Kidney glomerular epithelial cell (primary cell): ENCODE data around the gene SPIB.
"Not testable (repeated sequence)": the region's sequence is repeated elsewhere in the genome, so short reads cannot be mapped to it uniquely, and the experiment has no call there.

ENCODE experiments used
- DNase-seq: peaks from one replicate; lab custom pipeline; 2025; lab: John Stamatoyannopoulos, UW

The SPIB gene

GRCh38 chr19:50418176-50419021, at the start of gene SPIB:
Gene SPIB (plus strand): TSS chr19:50418938. CDS start chr19:50418963, 25 bp downstream.
- DNase-seq: no peak

DNA sequence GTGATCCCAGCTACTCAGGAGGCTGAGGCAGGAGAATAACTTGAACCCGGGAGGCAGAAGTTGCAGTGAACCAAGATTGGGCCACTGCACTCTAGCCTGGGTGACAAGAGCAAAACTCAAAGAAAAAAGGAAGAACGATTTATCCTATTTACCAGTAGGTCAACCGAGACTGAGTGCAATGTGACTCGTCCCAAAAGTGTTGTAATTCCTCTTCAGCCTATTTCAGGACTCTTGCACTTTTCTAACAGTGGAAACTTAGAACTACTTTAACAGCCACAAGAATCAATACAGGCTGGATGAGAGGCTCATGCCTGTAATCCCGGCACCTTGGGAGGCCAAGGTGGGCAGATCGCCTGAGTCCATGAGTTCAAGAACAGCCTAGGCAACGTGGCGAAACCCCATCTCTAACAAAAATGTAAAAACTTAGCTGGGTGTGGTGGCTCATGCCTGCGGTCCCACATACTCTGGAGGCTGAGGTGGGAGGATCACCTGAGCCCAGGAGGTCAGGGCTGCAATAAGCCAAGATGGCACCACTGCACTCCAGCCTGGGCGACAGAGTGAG, 46.7 kb upstream of the SPIB start:
- no peak for DNase-seq

DNA sequence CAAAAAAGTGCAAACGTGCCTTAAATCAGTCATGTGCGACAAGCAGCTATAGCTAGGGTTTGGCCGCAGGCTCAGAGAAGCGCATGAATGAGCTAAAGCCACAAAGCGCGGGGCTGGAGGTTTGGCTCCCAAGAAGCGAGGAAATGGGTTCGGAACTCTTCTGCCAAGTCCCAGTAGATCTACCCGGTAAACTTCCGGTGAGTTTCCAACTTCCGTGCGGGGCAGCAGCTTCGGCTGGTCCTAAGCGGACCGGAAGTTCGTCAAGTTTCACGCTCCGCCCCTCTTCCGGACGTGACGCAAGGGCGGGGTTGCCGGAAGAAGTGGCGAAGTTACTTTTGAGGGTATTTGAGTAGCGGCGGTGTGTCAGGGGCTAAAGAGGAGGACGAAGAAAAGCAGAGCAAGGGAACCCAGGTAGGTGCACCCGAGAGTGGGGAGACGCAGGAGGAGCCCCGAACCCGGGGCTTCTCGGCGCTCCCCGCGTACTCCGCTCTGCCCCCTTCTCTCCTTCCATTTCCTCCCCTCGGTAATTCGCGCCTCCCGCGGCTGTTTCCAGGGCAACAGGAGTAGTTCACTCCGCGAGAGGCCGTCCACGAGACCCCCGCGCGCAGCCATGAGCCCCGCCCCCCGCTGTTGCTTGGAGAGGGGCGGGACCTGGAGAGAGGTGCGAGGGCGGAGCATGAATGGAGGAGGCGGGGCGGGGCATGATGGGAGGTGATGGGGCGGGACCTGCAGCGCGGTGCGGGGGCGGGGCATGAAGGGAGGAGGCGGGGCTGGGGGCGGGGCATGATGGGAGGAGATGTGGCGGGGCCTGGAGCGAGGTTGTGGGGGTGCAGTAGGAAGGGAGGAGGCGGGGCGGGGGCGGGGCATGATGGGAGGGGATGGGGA, 42.3 kb upstream of the SPIB start, which contains the start of gene NR1H2:
NR1H2 (plus strand) TSS at position 292 of the 885 bp plus-strand sequence. CDS start 1,149 bp downstream, outside the sequence.
- DNase-seq: peak; percentile 86

DNA sequence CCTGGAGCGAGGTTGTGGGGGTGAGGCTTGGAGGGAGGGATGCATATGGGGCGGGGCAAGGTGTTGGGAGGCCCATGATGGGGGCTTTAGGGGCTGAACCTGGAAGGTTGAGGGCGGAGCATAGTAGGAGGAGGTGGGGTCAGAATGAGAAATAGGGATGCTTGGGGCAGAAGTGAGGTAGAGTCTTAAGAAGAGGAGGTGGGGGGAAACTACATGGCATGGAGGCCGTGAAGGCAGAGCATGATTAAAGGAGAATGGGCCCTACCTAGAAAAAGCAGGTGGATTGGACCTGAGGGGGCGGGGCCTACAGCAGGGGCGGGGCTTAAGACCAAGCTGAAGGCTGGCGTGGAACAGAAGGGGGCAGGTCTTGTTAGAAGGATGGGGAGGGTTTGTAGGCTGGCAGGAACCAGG, 41.7 kb upstream of the SPIB start:
- no peak for DNase-seq

DNA sequence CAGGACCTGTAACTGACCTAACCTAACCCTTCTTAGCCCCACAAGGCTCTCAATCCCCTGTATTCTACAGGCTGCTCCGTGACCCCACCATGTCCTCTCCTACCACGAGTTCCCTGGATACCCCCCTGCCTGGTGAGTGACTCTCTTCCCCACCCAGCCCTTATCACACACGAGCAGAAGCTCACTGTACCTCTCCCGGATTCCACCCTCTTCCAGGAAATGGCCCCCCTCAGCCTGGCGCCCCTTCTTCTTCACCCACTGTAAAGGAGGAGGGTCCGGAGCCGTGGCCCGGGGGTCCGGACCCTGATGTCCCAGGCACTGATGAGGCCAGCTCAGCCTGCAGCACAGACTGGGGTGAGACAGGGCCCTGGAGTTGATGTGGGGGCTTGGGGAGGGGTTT, 41.2 kb upstream of the SPIB start:
- no peak for DNase-seq

- DNase-seq: no peak
Observed at GRCh38 chr19:50378169-50378862, 40.4 kb upstream of the SPIB start.

GRCh38 chr19:50378863-50379236, 39.9 kb upstream of the SPIB start:
- DNase-seq: no peak

GRCh38 chr19:50379602-50380001, 39.1 kb upstream of the SPIB start:
- no peak for DNase-seq

DNA sequence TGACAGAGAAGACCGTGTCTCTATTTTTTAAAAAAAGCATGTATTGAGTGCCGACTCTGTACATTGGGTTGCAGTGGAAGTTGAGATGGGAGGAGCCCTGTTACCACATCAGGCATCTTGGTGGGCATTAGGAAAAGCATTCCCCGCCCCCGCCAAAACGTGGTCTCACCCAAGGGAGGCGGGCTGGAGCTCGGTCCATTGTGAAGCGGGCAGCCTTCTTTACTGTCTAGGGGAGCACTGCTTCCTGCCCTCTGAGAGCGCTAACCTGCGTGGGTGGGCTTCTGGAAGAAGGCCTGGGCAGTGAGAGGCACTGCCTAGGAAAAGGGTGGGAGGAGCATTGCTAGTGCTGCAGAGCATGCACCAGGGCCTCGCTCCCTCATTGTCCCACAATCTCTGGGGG, 38.6 kb upstream of the SPIB start:
- no peak for DNase-seq

- no peak for DNase-seq
Observed at GRCh38 chr19:50380751-50381151, 38.0 kb upstream of the SPIB start.

DNA sequence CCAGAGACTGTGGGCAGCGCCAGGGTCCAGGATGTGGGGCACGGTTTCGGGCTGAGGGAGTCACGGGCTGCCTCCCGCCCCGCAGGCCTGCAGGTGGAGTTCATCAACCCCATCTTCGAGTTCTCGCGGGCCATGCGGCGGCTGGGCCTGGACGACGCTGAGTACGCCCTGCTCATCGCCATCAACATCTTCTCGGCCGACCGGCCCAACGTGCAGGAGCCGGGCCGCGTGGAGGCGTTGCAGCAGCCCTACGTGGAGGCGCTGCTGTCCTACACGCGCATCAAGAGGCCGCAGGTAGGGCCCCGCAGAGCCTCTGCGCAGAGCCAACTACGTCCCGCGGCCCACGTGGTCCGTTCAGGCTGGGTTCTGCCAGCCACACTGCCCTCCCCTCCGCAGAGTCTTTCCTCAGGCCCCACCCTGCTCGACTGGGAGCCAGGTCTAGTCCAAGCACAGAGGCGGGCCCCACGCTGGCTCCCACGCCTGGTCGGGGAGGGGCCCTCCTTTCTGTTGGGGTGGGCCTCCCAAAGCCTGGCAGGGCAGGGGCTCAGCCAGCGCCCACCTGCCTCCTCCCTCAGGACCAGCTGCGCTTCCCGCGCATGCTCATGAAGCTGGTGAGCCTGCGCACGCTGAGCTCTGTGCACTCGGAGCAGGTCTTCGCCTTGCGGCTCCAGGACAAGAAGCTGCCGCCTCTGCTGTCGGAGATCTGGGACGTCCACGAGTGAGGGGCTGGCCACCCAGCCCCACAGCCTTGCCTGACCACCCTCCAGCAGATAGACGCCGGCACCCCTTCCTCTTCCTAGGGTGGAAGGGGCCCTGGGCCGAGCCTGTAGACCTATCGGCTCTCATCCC, 36.6 kb upstream of the SPIB start:
- DNase-seq: no peak

- peak; percentile 51 for DNase-seq
Observed at GRCh38 chr19:50383001-50383851, 35.5 kb upstream of the SPIB start.

DNA sequence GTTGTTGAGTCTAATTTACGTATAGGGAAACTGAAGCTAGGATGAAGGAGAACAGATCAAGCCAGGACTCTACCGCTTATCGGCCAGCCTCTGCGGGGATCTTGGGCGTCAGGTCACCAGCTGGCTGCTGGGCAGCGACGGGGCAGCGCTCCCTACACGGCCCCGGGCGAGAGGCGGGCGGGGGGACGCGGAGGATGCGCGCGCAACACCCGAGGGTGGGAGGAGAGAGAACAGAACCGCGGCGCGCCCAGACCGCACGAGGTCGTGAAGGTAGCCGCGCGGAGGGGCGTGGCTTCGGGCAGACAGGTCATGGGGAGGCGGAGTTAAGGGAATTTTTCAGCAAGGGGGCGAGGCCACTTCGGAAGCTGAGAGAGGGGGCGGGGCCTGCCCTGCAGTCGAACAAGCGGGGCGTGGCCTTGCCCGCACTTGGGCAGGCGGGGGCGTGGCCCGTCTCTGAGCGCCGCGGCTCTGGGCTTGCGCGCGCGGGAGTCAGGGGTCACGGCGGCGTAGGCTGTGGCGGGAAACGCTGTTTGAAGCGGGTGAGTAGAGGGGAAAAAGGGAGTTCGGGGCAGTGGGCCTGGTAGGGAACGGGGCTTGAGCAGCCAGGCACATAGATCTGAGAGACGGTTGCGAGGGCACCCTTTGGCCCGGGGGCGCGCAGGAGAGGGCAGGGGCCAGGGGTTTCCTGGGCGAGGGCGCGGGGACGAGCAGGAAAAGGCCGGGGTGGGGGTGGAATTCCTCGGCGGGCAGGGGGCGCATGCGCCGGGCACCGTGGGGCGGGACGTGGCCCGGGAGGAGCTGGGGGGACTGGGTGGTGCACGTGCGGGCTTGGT, 34.7 kb upstream of the SPIB start, which contains the start of gene POLD1:
POLD1 (plus strand) TSS at position 496 of the 833 bp plus-strand sequence. CDS start 14,505 bp downstream, outside the sequence.
- peak; percentile 97 for DNase-seq

DNA sequence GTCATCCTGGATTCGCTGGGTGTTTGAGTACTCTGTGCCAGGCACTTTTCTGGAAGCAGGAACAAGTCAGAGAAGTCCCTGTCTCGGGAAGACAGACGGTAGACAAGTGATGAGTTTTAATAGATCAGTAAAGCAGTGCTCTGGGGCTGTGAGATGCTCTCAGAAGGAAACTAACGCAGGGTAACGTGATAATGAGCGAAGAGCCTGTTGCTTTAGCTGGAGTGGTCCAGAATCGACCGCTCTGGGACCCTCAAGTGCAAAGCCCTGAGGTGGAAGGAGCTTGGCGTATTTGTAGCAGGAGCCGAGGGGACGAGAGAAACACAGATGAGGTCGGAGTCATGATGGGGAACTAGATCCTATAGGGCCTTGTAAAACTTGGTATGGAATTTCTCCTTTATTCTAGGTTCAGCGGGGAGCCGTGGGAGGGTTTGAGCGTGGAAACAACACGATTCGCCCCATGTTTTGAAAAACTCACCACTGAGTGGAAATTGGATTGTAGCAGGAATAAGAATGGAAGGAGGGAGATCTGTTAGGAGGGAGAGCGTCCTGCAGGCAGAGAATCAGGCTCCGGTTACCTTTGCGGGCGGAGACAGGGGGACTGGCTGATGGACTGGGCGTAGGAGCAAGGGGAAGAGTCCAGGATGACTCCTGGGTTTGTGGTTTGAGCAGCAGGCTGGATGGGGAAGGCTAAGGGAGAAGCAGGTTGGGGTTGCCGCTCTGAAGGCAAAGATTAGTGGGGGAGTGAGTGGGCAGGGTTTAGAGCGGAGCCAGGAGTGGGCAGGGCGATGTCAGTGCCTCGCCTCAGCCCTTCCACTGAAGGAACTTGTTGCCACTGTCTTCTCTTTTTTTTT, 33.8 kb upstream of the SPIB start:
- peak; percentile 16 for DNase-seq

- DNase-seq: no peak
Observed at GRCh38 chr19:50387176-50387867, 31.4 kb upstream of the SPIB start.

DNA sequence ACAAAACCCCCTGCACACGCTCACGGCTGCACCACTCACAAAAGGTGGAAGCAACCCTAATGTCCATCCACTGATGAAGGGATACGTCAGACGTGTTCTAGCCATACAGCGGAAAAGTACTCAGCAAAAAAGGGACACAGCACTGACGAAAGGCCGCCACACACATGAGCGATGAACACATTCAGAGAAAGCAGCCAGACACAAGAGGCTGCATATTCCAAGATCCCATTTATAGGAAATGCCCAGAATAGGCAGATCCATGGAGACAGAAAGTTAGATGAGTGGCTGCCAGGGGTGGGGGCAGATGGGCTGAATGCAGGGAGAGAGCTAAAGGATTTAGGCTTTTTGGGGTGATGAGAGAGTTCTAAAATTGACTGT, 30.9 kb upstream of the SPIB start:
- no peak for DNase-seq

- not testable (repeated sequence) for DNase-seq
Observed at GRCh38 chr19:50390295-50390694, 28.4 kb upstream of the SPIB start.
